CMK (cell line): ENCODE measurements around the gene NRROS.
A peak's percentile ranks its signal among the peaks of the same experiment; 100 is the strongest.

Source experiments
- DNase-seq: peaks from one replicate; pipeline ENCODE4 v3.0.0-alpha.2; 2010; ENCODE audit warnings: low read depth

The NRROS gene

GRCh38 chr3:196684548-196685407, 45.3 kb downstream of the NRROS start:
- peak; percentile 41 for DNase-seq

GRCh38 chr3:196686436-196686835, 46.9 kb downstream of the NRROS start:
- DNase-seq = no peak

DNA sequence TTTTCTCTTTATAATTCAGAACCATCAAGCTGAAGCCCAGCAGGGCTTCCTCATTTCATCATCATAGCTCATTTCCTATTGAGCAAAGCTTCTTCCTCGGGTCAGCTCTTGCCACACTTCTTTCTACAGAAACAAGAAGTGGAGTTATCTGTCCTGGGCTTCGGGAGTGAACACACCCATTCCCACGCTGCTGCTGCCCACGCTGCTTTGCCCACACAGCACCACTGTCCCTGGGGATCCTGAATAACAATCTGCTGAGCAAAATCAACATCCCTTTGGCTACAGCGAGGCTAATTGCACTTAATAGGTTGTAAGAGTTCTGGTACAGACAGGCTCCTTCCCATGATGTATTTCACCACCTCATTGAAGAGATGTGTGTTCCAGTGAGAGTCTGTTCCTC, 48.9 kb downstream of the NRROS start:
- DNase-seq = no peak

DNA sequence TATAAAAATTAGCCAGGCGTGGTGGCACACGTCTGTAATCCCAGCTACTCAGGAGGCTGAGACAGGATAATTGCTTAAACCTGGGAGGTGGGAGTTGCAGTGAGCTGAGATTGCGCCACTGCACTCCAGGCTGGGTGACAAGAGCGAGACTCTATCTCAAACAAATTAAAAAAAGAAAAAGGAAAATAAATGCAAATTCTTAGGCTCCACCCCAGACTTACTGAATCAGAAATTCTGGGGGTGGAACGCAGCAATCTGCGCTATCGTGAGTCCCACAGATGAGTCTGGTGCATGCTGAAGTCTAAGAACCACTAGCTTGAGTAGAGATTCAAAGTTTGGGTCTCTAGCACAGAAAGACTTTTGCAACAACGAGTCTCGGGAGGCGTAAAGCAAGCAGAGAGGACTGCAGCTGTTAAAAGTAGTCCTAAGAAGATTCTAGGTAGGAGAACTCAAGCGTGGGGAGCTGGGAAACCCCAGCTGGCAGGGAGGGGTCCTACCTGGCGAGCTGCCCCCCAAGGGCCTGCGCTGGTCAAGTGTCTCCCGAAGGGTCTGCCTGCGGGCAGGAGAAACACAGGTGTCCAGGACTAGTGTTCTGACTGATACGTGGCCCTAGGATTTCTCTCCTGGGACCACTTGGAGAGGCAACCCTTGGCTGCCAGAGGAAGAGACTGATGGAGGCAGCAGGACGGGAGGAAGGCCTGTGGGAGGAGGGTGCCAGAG, 50.6 kb downstream of the NRROS start:
- no peak for DNase-seq

GRCh38 chr3:196691386-196691785, 51.9 kb downstream of the NRROS start:
- no peak for DNase-seq

GRCh38 chr3:196694202-196694638, 54.7 kb downstream of the NRROS start:
- no peak for DNase-seq

GRCh38 chr3:196694941-196695848, 55.7 kb downstream of the NRROS start:
- no peak for DNase-seq

DNA sequence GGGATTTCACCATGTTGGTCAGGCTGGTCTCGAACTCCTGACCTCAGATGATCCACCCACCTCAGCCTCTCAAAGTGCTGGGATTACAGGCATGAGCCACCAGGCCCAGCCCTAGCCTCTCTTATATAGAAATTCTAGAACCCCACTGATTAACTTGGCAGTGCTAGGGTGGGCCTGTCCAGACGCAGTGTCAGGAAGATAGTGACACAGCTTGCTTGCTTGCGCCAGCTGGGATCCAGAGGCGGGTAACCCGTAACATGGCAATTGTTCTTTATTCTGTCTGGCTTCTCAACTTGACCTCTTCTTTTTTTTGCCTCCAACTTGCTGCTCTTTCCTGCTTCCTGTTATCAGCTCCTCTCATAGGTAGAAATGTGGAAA, 56.3 kb downstream of the NRROS start:
- DNase-seq = no peak

DNA sequence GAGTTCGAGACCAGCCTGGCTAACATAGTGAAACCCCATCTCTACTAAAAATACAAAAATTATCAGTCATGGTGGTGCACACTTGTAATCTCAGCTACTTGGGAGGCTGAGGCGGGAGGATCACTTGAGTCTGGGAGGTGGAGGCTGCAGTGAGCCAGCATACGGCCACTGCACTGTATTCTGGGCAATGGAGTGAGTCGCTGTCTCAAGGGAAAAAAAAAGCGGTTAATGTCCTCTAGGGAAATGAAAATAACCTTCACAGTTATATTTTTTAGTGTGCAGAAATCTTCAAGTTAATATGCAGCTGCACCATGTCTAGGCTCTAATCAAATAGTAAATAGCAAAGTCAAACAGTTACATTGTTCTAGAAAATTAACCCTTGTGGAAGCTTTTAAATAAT, 57.8 kb downstream of the NRROS start:
- no peak for DNase-seq

GRCh38 chr3:196699749-196700148, 60.3 kb downstream of the NRROS start:
- no peak for DNase-seq

GRCh38 chr3:196700801-196701200, 61.3 kb downstream of the NRROS start:
- no peak for DNase-seq

- DNase-seq = no peak
These were observed 66.8 kb downstream of the NRROS start for GRCh38 chr3:196706327-196706726.

DNA sequence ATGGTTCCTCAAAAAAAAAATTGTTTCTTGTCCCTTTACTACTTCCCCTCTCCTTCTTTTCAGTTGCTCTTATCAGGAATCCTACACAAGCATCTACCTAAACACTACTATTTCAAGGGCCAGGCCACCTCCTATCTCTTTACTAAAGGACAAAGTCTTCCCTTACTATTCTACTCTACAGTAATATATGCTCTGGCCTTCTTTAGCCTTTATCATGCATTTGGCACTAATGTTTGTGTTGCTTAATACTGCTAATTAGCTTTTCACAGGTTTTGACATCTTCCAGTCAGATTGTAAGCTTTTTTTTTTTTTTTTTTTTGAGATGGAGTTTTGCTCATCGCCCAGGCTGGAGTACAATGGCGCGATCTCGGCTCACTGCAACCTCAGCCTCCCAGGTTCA, 67.2 kb downstream of the NRROS start:
- no peak for DNase-seq

DNA sequence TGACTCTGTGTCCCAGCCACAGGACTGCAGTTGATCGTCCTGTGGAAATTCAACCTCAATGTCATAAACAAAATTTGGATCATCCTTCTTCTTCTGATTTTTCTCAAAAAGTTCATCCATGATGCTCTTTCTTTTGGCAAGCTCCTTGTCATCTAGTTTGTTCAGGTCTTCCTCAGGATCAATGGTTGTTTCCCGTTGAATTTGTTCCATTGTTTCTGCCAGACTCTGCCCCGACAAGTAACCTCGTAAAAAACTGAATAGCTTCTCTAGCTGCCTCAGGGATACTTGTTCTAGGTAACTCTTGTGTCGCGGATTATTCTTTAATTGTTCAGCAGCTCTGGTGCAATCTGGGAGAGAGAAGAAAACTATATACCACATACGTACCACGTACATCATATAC, 68.1 kb downstream of the NRROS start:
- no peak for DNase-seq

- DNase-seq = no peak
These were observed 69.0 kb downstream of the NRROS start for GRCh38 chr3:196708467-196708866.
